ENCODE measurements around the gene KRT74.

The KRT74 gene

DNA sequence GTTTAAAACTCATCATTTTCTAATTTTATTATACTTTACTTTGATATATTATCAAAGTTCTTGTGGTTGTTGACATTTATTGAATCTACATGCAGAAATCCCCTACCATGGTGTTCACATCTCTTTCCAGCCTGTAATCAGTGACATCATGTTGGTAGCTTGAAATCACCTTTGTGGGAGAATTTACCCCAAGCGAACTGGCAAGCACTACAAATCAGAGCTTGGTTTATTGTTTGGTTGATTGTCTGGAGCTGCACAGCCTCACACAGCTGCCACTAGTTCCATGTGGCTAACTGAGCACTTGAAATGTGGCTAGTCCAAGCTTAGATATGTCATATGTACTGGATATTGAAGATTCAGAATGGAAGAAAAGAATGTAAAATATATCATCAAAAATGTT, 38.1 kb downstream of the KRT74 start:
- DNase-seq: no peak

DNA sequence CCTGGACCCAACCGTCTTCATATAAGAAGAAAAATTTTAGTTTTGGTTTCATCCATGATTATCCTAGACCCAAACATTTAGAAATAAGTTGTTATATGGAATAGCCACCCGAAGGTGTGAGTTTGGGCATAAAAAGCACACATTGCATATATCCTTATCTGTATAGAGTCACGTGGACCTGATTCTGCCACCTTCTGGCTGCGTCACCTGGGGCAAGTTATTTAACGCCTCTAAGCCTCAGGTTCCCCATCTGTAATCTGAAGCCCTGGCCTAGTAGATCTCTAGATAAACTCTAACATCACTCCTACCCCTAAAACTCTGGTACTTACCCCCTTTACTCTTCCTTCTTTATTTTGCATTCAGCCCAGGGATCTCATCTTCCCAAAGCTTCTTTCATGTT, 39.2 kb downstream of the KRT74 start:
- no peak for DNase-seq

DNA sequence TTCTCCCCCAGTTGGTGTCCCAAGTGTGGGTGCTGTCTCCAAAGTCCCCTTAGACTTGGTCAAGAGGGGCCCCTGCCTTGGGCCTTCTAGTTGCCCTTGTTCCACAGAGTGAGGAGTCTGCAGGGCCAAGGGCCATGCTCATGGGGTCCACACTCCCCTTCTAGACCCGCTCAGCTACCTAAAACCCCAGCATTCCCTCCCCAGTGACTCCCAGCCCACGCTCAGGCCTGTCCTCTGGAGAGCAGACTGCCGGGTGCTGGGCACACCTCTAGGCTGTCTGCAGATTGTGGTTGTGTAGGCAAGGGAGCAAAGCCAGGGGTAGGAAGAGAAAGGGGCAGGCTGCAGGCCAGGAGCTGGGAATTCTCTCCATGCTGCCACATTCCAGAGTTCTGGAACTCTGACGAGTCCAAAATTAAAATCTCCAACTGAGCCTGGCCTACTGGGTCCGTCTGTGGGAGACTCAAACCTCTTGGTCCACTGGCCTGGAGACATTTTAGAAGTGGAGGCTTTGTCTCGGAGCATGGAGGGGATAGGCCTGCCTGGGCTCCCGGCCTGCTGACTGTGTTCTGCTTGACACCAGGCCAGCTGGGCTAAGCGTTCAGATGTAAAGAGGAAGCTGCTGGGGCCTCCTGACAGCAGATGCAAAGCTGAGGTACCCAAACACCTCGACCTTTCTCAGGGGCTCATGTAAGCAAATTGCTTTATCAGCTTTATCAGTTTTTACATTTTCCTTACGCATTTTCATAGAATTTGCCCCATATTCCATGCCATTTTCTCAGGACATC, 39.8 kb downstream of the KRT74 start:
- DNase-seq: peak in 1 of 14 donors; percentile 8

DNA sequence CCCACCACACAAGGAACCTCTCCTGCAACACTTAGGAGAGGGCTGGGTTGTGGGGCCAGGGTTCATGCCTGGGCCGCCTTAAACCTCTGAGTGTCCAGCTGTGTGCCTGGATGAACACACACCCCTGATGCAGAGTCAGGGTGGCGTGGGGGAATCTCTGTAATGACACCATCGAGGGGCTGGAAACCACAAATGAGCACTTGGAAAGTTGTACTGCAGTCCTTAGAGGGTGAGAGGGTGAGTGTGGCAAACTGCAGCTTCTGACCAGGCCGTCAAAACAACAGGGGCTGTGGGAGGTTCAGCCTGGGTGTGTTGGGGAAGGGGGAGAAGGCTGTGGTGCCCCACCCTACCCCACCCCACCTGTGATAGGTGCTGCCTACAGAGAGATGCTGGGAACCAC, 41.0 kb downstream of the KRT74 start:
- no peak for DNase-seq

DNA sequence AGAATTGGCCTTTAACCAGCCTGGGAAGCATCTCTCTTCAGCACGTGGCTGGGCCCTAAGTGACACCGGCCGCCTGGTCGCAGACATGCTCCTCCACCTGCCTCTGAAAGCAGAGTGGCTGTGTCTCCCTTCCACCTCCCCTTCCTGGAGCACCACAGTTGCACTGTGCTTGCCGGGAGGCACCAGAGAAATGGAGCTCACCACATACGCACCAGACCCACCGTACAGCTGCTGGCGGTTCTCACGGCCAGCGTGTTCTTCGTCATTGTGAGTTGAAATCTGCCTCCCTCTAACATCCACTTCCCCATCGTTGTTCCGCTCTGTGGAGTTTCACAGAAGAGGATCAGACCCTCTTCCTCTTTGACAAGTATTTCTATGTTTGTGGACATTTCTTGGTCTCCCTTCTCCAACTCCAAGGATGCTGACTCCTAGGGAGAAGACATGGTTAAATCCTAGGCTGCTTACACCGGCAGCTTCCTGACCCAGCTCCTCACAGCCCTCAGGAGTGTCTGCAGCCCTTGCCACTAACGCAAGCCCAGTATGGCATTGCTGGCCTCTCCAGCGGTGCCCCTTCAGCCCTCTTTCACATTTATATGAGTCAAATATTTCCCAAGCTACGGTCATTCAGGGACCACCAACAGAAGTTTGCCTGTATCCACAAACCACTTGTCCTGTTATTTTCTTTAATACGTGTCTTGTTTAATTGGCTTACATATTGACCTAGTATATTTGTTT, 41.9 kb downstream of the KRT74 start:
- peak in 2 of 14 donors; percentile 19 to 24 for DNase-seq

DNA sequence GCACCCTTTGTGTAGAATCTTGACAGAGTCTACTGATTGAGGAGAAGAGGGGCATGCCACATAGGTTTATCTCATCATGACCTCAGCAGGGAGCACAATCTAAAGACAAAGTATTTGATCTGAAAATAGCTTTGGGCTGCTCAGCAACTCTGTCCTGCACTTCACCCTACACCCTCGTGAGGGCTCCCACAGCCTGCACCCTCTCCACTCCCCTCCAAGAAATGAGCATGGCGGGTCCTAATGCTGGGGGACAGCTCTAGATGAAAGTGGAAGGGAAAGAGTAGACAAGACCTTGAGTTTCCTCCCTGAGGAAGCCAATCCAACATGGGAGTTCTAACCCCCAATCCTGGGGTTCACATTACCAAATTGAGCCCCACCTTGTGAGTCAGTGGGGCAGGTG, 42.7 kb downstream of the KRT74 start:
- DNase-seq: no peak

DNA sequence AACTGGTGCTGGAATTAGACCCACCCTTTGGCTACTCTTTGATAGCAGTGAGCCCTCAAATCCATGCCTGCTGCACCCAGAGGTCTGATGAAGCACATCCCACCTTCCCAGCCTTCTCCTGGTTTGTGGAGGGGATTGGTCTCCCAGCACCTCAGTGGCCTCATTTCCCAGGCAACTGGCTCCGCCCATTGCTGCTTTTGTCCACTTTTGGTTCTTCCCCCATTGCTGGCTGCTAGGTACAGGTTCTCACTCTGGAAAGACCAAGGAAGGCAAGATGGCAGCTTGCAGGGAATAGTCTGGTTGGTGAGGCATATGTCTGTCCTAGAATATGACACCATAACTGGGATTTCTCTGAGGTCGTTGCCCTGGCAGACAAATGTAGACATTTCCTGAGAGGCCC, 43.3 kb downstream of the KRT74 start:
- DNase-seq: no peak

DNA sequence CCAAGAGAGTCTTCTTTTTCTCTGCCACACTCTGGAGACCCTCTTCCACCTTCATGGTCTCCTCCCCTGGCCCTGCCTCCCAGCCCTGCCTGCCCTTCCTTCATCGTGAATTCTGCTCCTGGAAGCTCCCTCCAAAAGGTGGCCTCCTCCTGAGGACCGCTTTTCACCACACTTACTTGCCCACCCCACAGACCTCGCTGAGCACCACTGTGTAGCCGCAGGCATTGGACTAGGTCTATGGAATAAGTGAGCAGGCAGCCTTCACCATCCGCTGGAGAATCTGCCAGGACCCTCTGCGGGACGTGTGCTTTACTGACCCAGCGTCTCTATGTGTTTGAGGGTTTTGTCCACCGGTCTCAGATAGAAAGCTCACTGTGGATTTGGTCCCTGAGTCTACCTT, 43.8 kb downstream of the KRT74 start:
- DNase-seq: no peak

DNA sequence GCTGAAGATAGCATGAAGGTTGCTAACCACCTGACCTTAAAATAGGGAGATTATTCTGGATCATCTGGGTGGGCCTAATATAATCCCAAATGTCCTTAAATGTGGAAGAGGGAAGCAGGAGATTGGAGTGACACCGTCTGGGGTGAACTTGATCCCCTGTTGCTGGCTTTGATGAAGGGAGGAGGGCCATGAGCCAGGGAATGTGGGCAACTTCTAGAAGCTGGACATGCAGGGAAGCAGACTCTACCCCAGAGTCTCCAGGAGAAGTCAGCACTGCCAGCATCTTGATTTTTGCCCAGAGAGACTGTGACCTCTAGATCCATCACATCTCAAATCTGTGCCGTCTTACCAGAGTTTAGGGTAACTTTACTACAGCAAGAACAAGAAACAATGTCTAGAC, 44.2 kb downstream of the KRT74 start:
- no peak for DNase-seq

DNA sequence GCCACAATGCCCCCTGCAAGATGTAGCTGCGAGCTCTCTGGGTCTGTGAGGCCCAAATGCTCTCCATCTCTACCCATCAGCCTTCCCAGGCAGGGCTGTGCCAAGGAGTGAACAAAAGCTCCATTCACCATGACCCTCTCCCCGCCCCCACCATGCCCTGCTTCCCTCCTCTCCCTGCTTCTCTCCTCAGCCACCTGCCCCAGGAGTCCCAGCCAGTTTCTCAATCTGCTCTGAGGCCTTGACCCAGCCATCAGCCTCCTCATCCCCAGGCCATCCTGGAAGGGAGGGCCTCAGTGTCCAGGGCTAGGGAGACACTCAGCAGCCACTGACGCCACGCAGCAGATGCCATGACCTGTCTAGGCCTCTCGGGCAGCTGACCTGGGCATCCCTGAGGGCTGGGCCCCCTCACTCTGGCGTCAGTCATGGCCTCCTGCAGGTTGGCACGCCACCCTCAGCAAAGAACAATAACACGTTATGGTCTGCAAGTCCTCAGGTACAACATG, 45.0 kb downstream of the KRT74 start:
- DNase-seq: peak in 10 of 14 donors; percentile 22 to 51 (median 37)

DNA sequence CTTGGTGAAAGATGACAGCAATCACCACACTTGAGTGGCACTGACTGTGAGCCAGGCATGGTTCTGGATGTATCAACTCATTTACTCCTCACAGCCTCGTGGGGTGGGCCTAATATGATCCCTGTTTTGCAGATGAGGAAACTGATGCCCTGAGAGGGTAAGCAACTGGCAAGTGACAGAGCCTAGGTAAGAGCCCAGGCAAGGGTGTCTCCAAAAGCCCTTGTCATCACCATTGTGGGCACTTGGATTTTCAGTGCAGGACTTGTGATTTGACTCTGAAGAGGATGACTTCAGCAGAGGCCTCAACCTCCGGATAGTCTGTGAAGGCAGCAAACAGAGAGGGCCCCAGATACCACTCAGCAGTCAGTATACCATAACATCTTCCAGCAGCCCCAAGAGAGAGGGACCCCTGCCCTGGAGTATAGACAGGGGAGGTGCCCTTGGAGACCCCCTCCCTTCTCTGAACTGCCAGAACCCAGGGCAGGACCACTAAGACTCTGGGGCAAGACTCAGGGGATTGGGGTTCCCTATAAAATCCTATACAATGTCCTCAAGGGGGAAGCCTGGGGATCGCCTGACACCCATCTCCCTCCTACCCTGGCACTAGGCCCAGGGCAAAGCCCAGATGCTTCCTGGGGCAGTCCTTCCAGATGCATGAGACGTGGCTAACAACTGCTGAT, 46.4 kb downstream of the KRT74 start:
- no peak for DNase-seq

DNA sequence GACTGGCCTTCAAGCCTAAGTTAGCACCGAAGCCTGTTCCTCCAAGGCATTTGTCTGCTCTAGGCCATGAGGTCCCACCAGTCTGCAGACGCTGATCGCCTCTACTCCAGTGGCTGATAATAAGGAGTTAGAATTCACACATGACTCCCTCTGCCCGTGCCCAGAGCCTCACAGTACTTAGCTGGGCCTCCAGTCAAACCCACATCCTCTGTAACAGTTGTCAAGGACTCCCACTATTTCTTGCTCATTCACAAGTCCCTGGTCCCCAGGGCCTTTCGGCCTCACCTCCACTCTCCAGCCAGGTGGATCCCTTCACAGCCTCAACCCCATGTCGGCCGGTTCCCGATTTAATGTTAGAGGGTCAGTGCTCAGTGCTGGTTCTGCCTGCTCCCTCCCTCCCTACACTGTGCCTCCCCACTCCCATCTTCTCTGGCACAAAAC, 47.1 kb downstream of the KRT74 start:
- DNase-seq: no peak

DNA sequence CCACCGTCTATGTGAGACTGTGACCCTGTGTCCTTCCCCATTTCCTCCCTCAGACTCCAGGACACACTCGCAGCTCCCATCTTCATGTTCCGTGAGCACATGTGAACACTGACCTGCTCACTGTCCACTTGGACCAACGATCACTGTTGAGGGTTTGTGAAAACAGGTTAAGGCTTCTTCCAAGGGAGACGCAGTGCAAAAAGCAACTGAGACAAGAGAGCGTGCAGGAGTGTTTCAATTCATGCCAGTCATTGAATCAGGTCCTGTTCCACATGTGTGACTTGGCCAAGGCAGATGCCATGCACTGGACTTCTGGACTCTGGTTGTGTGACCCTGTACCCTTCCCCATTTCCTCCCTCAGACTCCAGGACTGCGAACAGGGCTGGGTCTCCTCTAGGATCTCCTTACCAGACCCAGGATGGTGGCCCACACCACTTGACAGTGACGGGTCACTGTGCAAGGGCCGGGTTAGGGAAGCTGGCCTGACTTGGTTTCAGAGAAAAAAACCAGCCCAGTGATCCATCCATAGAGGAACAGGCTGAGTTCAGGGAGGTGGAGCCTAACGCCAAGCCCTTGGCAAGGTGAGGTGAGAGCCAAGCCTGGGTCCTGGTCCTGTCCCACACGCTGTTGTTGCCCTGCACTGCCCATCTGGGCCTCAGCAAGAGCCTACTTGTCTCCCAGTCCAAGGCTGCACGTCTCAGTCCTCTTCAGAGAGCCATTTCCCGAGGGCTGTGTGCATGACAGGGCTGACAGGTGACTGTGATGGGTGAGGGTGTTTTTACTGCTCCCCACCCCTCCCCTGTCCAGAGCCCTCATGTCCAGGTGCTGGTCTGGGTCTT, 47.8 kb downstream of the KRT74 start:
- no peak for DNase-seq

DNA sequence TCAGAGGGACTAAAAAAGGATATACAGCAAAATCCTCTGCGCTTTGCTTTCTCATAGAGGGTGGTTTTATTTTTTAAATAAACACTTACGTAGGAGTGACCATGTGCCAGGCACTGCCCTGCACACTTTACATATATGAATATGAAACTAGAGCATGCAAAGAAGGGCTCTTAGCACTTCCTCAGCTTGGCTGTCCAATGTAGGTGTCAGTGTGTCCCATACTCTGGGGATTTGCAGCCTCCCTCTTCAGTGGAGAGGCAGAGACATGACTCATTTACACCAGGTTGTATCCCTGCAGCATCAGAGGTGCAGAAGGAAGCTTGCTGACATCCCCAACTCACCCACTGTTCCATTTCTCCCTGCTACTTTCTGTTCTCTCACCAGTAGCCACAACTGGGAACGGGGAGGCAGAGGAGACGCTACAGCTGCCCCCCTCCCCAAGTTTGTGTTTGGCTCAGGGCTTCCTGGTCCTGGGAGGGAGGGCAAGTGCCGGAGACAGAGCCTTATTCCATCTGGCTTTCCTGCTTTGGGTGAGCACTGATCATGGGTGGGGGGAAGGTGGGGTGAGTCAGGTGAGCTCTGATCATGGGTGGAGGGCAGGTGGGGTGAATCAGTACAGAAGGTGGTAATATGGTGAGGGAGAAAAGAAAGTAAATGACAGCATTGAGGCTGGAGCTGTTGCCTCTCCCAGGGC, 48.6 kb downstream of the KRT74 start:
- DNase-seq: no peak

DNA sequence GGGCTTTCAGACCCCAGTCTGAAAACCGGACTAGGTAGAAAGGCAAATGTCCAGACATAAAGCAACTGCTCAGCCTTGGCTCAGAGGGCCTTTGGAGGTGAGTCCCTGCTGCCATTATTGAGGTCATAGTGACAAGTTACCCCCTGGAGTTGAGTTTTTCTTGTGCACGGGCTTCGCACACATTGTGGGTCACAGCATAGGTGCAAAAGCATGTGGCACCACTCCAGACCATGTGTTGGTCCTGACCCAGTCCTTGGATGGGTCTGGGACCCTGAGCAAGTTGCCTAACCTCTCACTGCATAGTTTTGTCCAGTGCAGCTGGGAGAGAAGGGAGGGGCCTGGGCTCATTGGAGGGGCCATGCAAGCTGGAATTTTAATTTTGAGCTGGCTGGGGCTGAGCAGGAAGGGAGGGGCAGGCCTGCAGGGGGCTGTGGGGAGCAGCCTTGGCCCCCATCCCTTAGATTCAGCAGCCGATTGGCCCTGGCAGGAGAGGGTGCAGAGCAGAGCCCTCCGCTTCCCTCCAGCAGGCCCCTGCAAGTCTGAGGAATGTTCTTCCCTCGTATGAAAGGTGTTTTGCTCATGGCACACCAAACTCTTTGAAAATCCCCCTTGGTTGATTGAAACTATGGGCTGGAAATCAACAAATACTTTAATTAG, 49.3 kb downstream of the KRT74 start:
- DNase-seq: no peak

DNA sequence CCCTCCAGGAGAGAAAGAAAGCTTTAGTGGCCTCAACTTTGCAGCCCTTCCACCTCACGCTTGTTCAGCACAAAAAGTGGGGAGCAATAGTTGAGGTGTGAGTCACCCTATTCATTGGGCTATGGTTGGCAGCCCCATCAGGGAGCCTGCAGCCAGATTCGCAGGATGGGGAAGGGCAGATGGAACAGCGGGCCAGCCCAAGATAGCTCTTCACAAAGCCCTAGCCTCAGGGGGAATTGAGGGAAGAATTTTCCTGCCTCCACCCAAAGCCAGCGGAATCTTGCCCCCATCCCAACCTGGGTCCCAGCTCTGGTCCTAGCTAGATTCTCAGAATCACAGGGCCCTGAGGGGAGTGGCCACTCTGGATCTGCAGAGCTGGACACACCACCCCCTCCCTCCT, 49.8 kb downstream of the KRT74 start:
- no peak for DNase-seq

DNA sequence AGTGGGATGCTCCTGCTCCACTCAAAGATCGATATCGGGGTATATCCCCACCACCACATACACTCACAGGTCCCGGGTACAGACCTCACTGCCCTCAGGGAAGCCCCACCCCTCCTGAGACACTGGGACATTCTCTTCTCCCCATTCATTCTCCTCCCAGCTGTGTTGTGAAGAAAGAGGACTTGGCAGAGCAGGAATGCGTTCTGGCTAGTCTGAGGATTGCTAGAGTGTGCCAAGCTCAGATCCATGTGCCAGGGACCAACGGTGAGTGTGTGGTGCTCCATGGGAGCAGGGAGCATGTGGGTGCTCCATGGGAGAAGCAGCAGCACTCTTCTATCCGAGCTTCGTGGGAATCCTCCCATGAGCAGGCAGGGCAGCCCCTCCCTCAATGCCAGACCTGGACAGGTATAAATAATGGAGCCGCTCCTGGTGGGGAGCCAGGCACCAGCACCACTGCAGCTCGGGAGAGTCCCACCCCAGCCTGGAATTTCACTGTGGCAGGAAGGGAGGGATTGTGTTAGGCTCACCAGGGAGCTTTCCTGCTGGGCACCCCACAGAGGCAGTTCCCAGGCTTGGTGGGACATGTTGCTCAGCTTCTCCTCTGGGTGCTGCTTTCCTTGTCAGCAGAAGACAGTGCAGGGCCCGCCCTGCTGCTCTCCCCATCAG, 51.2 kb downstream of the KRT74 start:
- no peak for DNase-seq

DNA sequence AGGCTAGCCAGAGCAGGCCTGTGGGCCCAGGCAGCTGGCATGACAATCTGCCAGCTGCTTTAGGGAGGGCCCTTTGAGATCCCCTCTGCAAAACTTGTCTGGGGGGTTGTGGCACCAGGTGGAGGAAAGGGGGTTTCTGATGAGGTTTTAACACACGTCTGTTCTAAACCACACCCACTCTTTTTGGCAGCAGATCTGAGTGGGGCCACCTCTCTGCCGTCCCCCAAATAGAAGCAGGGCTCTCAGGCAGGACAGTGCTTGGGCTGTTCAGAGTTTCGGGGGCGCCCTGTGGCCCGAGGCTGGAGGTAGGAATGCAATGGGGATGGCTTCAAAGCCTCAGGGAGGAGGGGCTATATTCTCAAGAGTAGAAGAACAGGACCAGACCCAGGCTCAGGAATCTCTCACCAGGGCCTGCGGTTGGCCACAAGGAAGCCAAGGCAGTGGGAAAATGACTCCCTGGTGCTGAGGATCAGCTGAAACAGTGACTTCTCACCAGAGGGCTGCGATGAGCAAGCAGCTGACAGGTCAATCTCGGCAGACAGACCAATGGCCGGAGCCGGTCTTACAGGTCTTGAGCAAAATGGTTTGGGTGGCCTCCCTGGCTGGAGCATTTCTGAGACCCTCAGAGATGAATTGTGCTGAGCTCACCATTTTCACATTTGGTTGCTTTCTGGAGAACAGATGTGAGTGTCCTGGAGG, 51.9 kb downstream of the KRT74 start:
- DNase-seq: no peak

DNA sequence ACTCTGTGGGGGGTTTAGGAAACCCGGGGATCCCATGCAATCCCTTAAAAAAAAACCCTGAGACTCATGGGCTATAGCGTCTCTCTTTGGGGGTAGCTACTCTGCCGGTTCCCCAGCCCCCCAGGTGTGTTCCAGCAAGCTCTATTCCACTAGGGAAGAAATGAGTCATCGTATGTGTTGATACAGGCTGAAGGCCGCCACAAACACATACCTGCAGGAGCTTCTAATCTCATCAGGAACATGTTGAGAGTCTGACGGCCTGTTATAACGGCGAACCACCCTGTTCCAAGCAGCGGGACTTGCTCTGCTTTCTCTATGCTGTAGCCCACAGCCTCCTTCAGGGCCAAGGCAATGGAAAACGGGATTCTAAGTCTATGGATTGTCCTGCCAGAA, 52.5 kb downstream of the KRT74 start:
- no peak for DNase-seq

Measured in C1 segment of cervical spinal cord (tissue), 14 donors.